HG03457 (cell line): ENCODE results near the gene DAGLA.

Experiments
- ATAC-seq: cut with Tn5 transposase; IDR thresholded peaks from one replicate; pipeline ENCODE4 v1.9.1; 2021; ENCODE audit warnings: moderate number of reproducible peaks; ENCODE audit not compliant: unreplicated experiment

DAGLA gene

GRCh38 chr11:61775606-61776554, 95.7 kb downstream of the DAGLA start:
- ATAC-seq: no peak

- ATAC-seq: no peak
Measured at GRCh38 chr11:61776561-61777075, 96.4 kb downstream of the DAGLA start.

GRCh38 chr11:61777234-61778090, 97.3 kb downstream of the DAGLA start:
- ATAC-seq: no peak

- no peak for ATAC-seq
Measured at GRCh38 chr11:61778357-61778886, 98.2 kb downstream of the DAGLA start.

GRCh38 chr11:61778920-61779650, 98.9 kb downstream of the DAGLA start:
- ATAC-seq: no peak

GRCh38 chr11:61779666-61780525, 99.7 kb downstream of the DAGLA start:
- ATAC-seq: no peak

- ATAC-seq: no peak
Measured at GRCh38 chr11:61780581-61781162, 100.5 kb downstream of the DAGLA start.

- ATAC-seq: no peak
Measured at GRCh38 chr11:61781585-61781984, 101.4 kb downstream of the DAGLA start.

- ATAC-seq: no peak
Measured at GRCh38 chr11:61782299-61782698, 102.1 kb downstream of the DAGLA start.

GRCh38 chr11:61782841-61783240, 102.7 kb downstream of the DAGLA start:
- no peak for ATAC-seq

GRCh38 chr11:61783717-61784505, 103.7 kb downstream of the DAGLA start:
- no peak for ATAC-seq

GRCh38 chr11:61784506-61784805, 104.3 kb downstream of the DAGLA start:
- ATAC-seq: no peak

GRCh38 chr11:61785837-61786402, 105.7 kb downstream of the DAGLA start:
- ATAC-seq: no peak

GRCh38 chr11:61787928-61788491, 107.8 kb downstream of the DAGLA start:
- ATAC-seq: no peak

GRCh38 chr11:61791737-61792309, 111.6 kb downstream of the DAGLA start:
- ATAC-seq: no peak

- ATAC-seq: peak; percentile 72
Measured at GRCh38 chr11:61792310-61793082, 112.3 kb downstream of the DAGLA start, which contains the start of the genes FEN1 and TMEM258. FEN1 (plus strand) TSS chr11:61792911; CDS start chr11:61795362, 2,451 bp downstream. TMEM258 (minus strand) TSS chr11:61792599; CDS start chr11:61792558, 41 bp downstream.
